ENCODE data around the gene PCARE.
A peak's percentile ranks its signal among the peaks of the same experiment; 100 is the strongest.
"Not testable (repeated sequence)": the region's sequence is repeated elsewhere in the genome, so short reads cannot be mapped to it uniquely, and the experiment has no call there.

Gene PCARE

GRCh38 chr2:29074411-29074810 lies at the start of gene PCARE:
TSS of gene PCARE (minus strand) at chr2:29074523. CDS start at chr2:29074261, 262 bp downstream.
- no peak for DNase-seq (ENCODE audit: low spot score)

GRCh38 chr2:29123617-29124349 lies 49.5 kb upstream of the PCARE start:
- peak; percentile 62 for DNase-seq (ENCODE audit: low spot score)

- DNase-seq (ENCODE audit: low spot score): no peak
These were observed 46.5 kb upstream of the PCARE start for GRCh38 chr2:29120846-29121245.

GRCh38 chr2:29119211-29119610 lies 44.9 kb upstream of the PCARE start:
- no peak for DNase-seq (ENCODE audit: low spot score)

GRCh38 chr2:29117636-29118303 lies 43.4 kb upstream of the PCARE start:
- DNase-seq (ENCODE audit: low spot score): peak; percentile 76

GRCh38 chr2:29115797-29116781 lies 41.8 kb upstream of the PCARE start:
- DNase-seq (ENCODE audit: low spot score): no peak

- DNase-seq (ENCODE audit: low spot score): no peak
These were observed 40.8 kb upstream of the PCARE start, which contains the start of gene CLIP4 for GRCh38 chr2:29114946-29115609. TSS of gene CLIP4 (plus strand) at chr2:29115415. CDS start at chr2:29121389, 5,974 bp downstream.

- DNase-seq (ENCODE audit: low spot score): no peak
These were observed 40.2 kb upstream of the PCARE start for GRCh38 chr2:29114586-29114945.

GRCh38 chr2:29113891-29114321 lies 39.6 kb upstream of the PCARE start:
- DNase-seq (ENCODE audit: low spot score): peak; percentile 74

GRCh38 chr2:29113027-29113686 lies 38.8 kb upstream of the PCARE start:
- DNase-seq (ENCODE audit: low spot score): no peak

GRCh38 chr2:29112379-29112778 lies 38.1 kb upstream of the PCARE start:
- DNase-seq (ENCODE audit: low spot score): no peak

- no peak for DNase-seq (ENCODE audit: low spot score)
These were observed 36.7 kb upstream of the PCARE start for GRCh38 chr2:29110916-29111535.

GRCh38 chr2:29109246-29109645 lies 34.9 kb upstream of the PCARE start:
- DNase-seq (ENCODE audit: low spot score): no peak

GRCh38 chr2:29108225-29108624 lies 33.9 kb upstream of the PCARE start:
- DNase-seq (ENCODE audit: low spot score): peak; percentile 37

- not testable (repeated sequence) for DNase-seq (ENCODE audit: low spot score)
These were observed 33.2 kb upstream of the PCARE start for GRCh38 chr2:29107547-29107946.

- DNase-seq (ENCODE audit: low spot score): no peak
These were observed 32.7 kb upstream of the PCARE start for GRCh38 chr2:29106980-29107388.

GRCh38 chr2:29106256-29106655 lies 31.9 kb upstream of the PCARE start:
- no peak for DNase-seq (ENCODE audit: low spot score)

GRCh38 chr2:29105375-29105774 lies 31.1 kb upstream of the PCARE start:
- DNase-seq (ENCODE audit: low spot score): no peak

GRCh38 chr2:29104688-29105087 lies 30.4 kb upstream of the PCARE start:
- no peak for DNase-seq (ENCODE audit: low spot score)

- DNase-seq (ENCODE audit: low spot score): no peak
These were observed 26.2 kb upstream of the PCARE start for GRCh38 chr2:29100564-29100963.

GRCh38 chr2:29097569-29097968 lies 23.2 kb upstream of the PCARE start:
- DNase-seq (ENCODE audit: low spot score): no peak
